DOHH2 (cell line): ENCODE measurements around the gene SLC17A6.

Experiments
- H3F3A ChIP-seq: fragments of 200-600 bp; sonication (generic), shearing (Covaris generic); 2 replicates; pipeline ENCODE4 v1.6.0; 2016; ENCODE audit warnings: antibody characterized with exemption, mild to moderate bottlenecking; ENCODE audit not compliant: control insufficient read depth, insufficient read depth
- H3K27ac ChIP-seq: fragments of 200-600 bp; sonication (generic); 2 replicates; pipeline ENCODE4 v1.5.1; 2014; ENCODE audit warnings: low read depth, mild to moderate bottlenecking, low read length, moderate library complexity
- H3K27me3 ChIP-seq: fragments of 200-600 bp; sonication (generic); 2 replicates; pipeline ENCODE4 v1.6.1; 2014; ENCODE audit warnings: mild to moderate bottlenecking, low read length, mixed read lengths; ENCODE audit not compliant: control insufficient read depth
- H3K36me3 ChIP-seq: fragments of 200-600 bp; sonication (generic); 2 replicates; pipeline ENCODE4 v1.6.1; 2014; ENCODE audit warnings: mild to moderate bottlenecking, low read length, moderate library complexity, mixed read lengths; ENCODE audit not compliant: control insufficient read depth
- H3K4me1 ChIP-seq: fragments of 200-600 bp; sonication (generic); 2 replicates; pipeline ENCODE4 v1.6.1; 2014; ENCODE audit warnings: mild to moderate bottlenecking, low read length, mixed read lengths; ENCODE audit not compliant: control insufficient read depth
- H3K4me2 ChIP-seq: fragments of 200-600 bp; sonication (generic); 2 replicates; pipeline ENCODE4 v1.6.0; 2014; ENCODE audit warnings: mild to moderate bottlenecking, low read length, moderate library complexity
- H3K4me3 ChIP-seq: fragments of 200-600 bp; sonication (generic); 2 replicates; pipeline ENCODE4 v1.5.1; 2014; ENCODE audit warnings: mild to moderate bottlenecking, low read length, mixed read lengths
- H3K79me2 ChIP-seq: fragments of 200-600 bp; sonication (generic); 2 replicates; pipeline ENCODE4 v1.6.1; 2014; ENCODE audit warnings: mild to moderate bottlenecking, low read length, mixed read lengths; ENCODE audit not compliant: control insufficient read depth
- H3K9me2 ChIP-seq: fragments of 200-600 bp; sonication (generic); replicated peaks from 2 replicates; pipeline ENCODE4 v1.6.1; 2014; ENCODE audit warnings: mild to moderate bottlenecking, low read length, mixed read lengths; ENCODE audit not compliant: control insufficient read depth
- H3K9me3 ChIP-seq: fragments of 200-600 bp; sonication (generic); 2 replicates; pipeline ENCODE4 v1.6.1; 2014; ENCODE audit warnings: antibody characterized with exemption, low read length, mixed read lengths; ENCODE audit not compliant: control insufficient read depth, insufficient read depth
- H4K20me1 ChIP-seq: fragments of 200-600 bp; sonication (generic); 2 replicates; pipeline ENCODE4 v1.6.0; 2014; ENCODE audit warnings: low read depth, mild to moderate bottlenecking, antibody characterized with exemption, low read length, moderate library complexity; ENCODE audit not compliant: control insufficient read depth, insufficient read depth
- CTCF ChIP-seq: fragments of 200-600 bp; sonication (generic); IDR thresholded peaks from one replicate; pipeline ENCODE4 v1.5.1; 2014; ENCODE audit warnings: antibody characterized with exemption, mild to moderate bottlenecking, low read depth, low read length; ENCODE audit not compliant: poor library complexity, severe bottlenecking
- EZH2phosphoT487 ChIP-seq: fragments of 200-600 bp; sonication (generic); IDR thresholded peaks from 2 replicates; pipeline ENCODE4 v1.6.1; 2017; ENCODE audit warnings: borderline replicate concordance, mild to moderate bottlenecking, antibody characterized with exemption, low read length, moderate library complexity, mixed read lengths

The SLC17A6 gene

GRCh38 chr11:22389526-22390282 lies 51.5 kb downstream of the SLC17A6 start:
- no peak overlapping the region for H3K27ac ChIP-seq
- no peaks in the 10 kb centered on the region for H3K36me3 ChIP-seq
- no peaks in the 10 kb centered on the region for H3F3A ChIP-seq
- no peaks in the 10 kb centered on the region for H3K4me1 ChIP-seq
- no peaks in the 10 kb centered on the region for H3K27me3 ChIP-seq
- no peaks in the 10 kb centered on the region for H4K20me1 ChIP-seq
- H3K4me2 ChIP-seq, result no peak overlapping the region
- no peaks in the 10 kb centered on the region for H3K79me2 ChIP-seq
- no peak for TF ChIP-seq EZH2phosphoT487
- no peak for TF ChIP-seq CTCF
- H3K9me3 ChIP-seq, result no peaks in the 10 kb centered on the region
- no peaks in the 10 kb centered on the region for H3K9me2 ChIP-seq
- H3K4me3 ChIP-seq, result no peak overlapping the region

GRCh38 chr11:22390283-22390655 lies 52.1 kb downstream of the SLC17A6 start:
- no peak for TF ChIP-seq CTCF
- no peak overlapping the region for H3K4me3 ChIP-seq

GRCh38 chr11:22392561-22392960 lies 54.4 kb downstream of the SLC17A6 start:
- Histone ChIP-seq H3K9me2 (no peaks in the 10 kb centered on the region), H4K20me1 (no peaks in the 10 kb centered on the region), H3F3A (no peaks in the 10 kb centered on the region), H3K4me3 (no peak overlapping the region), H3K36me3 (no peaks in the 10 kb centered on the region), H3K4me1 (no peaks in the 10 kb centered on the region), H3K27me3 (no peaks in the 10 kb centered on the region), H3K79me2 (no peaks in the 10 kb centered on the region), H3K9me3 (no peaks in the 10 kb centered on the region), H3K4me2 (no peak overlapping the region), H3K27ac (no peak overlapping the region)
- TF ChIP-seq EZH2phosphoT487 (no peak), CTCF (no peak)

More at GRCh38 chr11:22390283-22390655, 52.1 kb downstream of the SLC17A6 start:
- Histone ChIP-seq H3K9me2 (no peaks in the 10 kb centered on the region), H3K79me2 (no peaks in the 10 kb centered on the region), H3K4me2 (no peak overlapping the region), H3K36me3 (no peaks in the 10 kb centered on the region), H3K27me3 (no peaks in the 10 kb centered on the region), H3K4me1 (no peaks in the 10 kb centered on the region), H3F3A (no peaks in the 10 kb centered on the region), H4K20me1 (no peaks in the 10 kb centered on the region), H3K9me3 (no peaks in the 10 kb centered on the region), H3K27ac (no peak overlapping the region)
